Nephron progenitor cell (in vitro differentiated cells): ENCODE data around the gene TMEM203.

Experiments
- DNase-seq: peaks from one replicate; pipeline ENCODE4 v3.0.0; 2021
- H3K27ac Mint-ChIP-seq: 2 replicates; pipeline ENCODE4 v1.8.0; 2021; ENCODE audit warnings: mild to moderate bottlenecking, moderate library complexity, mixed read lengths
- H3K27me3 Mint-ChIP-seq: 2 replicates; pipeline ENCODE4 v1.8.0; 2021; ENCODE audit warnings: mild to moderate bottlenecking, low read depth, mixed read lengths; ENCODE audit not compliant: poor library complexity
- H3K36me3 Mint-ChIP-seq: 2 replicates; pipeline ENCODE4 v1.8.0; 2021; ENCODE audit warnings: low read depth, mixed read lengths
- H3K4me1 Mint-ChIP-seq: 2 replicates; pipeline ENCODE4 v1.8.0; 2021; ENCODE audit warnings: mixed read lengths
- H3K4me3 Mint-ChIP-seq: 2 replicates; pipeline ENCODE4 v1.8.0; 2021; ENCODE audit warnings: mild to moderate bottlenecking, moderate library complexity, mixed read lengths
- H3K9me3 Mint-ChIP-seq: 2 replicates; pipeline ENCODE4 v1.8.0; 2021; ENCODE audit warnings: mild to moderate bottlenecking, moderate library complexity, mixed read lengths
- TF ChIP-seq, protein P1 (sequence below): fragments of 200-600 bp; sonication (generic); IDR thresholded peaks from 2 replicates; pipeline ENCODE4 v1.5.0; 2021; ENCODE audit warnings: antibody characterized with exemption

Gene TMEM203

DNA sequence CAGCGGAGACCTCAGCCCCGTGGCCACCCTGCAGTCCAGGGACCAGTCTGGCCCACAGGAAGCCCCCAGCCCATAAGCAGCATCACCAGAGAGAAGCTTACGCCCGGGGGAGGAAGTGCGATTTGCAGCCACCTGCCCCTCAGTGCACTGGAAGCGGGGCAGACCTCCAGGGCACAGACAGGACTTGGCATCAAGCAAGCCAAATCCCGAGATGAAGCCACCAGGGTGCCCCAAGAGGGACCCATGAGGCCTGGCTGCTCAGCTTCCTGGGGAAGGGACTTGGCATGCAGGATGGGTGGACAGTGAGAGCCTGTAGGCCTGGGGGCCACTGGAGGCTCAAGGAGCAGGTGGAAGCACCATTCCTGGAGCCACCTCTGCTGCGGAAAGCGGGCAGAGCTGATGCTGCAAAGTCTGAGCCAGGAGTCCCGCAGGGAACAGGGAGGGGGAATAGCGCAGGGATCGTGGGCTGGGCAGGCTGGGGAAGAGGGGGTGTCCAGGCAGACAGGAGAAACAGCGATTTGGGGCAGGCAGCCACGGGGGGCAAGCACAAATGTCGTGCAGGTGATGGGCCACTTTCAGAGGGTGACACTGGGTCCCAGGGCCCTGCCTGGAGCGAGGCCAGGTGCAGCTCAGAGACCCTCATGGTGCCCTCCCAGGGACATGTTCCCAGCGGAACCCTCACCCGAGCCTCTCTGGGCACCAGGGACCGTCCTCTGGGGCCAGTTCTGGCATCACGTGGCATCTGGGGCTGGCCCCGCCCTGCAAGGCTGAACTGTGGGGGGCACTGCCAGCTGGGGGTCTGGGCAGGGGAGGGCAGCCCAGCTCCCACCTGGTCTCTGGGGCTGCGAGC, 38.8 kb downstream of the TMEM203 start:
- no peaks in the 10 kb centered on the region for H3K4me1 Mint-ChIP-seq

DNA sequence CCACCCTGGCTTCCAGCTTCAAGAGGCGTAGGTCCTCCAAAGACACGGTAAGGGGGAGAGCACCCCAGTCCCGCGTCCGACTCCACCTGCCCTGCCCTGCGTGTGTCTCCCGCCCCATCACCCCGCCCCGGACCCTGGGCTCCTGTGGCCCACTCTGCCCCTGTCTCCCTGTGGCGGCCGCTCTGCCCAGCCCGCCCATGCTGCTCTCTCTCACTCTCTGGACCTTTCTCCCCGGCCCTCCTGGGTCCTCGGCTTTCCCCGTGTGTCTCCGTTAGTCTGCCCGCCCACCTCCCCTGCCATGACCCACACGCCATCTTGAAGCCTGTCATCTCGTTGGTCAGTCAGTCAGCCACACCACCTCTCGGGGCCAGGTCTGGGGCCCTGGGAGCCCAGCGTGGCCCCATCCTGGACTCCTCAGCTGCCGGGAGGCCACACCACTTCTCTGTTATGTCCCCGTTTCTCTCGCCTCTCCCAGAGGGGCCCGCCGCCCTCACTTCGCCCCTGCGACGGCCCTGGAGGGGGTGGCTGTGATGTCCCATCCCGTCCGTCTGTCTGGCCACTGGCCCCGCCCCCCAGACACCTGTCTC, 40.1 kb downstream of the TMEM203 start:
- H3K4me3 Mint-ChIP-seq: no peak overlapping the region
- H3K27ac Mint-ChIP-seq: no peak overlapping the region
- H3K4me1 Mint-ChIP-seq: no peaks in the 10 kb centered on the region
- H3K9me3 Mint-ChIP-seq: no peaks in the 10 kb centered on the region
- DNase-seq: no peak
- TF ChIP-seq, protein P1, sequence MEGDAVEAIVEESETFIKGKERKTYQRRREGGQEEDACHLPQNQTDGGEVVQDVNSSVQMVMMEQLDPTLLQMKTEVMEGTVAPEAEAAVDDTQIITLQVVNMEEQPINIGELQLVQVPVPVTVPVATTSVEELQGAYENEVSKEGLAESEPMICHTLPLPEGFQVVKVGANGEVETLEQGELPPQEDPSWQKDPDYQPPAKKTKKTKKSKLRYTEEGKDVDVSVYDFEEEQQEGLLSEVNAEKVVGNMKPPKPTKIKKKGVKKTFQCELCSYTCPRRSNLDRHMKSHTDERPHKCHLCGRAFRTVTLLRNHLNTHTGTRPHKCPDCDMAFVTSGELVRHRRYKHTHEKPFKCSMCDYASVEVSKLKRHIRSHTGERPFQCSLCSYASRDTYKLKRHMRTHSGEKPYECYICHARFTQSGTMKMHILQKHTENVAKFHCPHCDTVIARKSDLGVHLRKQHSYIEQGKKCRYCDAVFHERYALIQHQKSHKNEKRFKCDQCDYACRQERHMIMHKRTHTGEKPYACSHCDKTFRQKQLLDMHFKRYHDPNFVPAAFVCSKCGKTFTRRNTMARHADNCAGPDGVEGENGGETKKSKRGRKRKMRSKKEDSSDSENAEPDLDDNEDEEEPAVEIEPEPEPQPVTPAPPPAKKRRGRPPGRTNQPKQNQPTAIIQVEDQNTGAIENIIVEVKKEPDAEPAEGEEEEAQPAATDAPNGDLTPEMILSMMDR: no peak
- peaks cover 94% of the 10 kb centered on the region for H3K27me3 Mint-ChIP-seq
- H3K36me3 Mint-ChIP-seq: no peaks in the 10 kb centered on the region

More for the DNA sequence above, 38.8 kb downstream of the TMEM203 start:
- no peak for DNase-seq
- H3K27ac Mint-ChIP-seq: no peak overlapping the region
- TF ChIP-seq, protein P1: no peak
- H3K36me3 Mint-ChIP-seq: no peaks in the 10 kb centered on the region
- no peaks in the 10 kb centered on the region for H3K9me3 Mint-ChIP-seq
- peaks cover 94% of the 10 kb centered on the region for H3K27me3 Mint-ChIP-seq
- no peak overlapping the region for H3K4me3 Mint-ChIP-seq

- H3K4me3 Mint-ChIP-seq: no peak overlapping the region
- H3K36me3 Mint-ChIP-seq: no peaks in the 10 kb centered on the region
- H3K27me3 Mint-ChIP-seq: peaks cover 95% of the 10 kb centered on the region
- H3K27ac Mint-ChIP-seq: no peak overlapping the region
- no peak for DNase-seq
- no peaks in the 10 kb centered on the region for H3K9me3 Mint-ChIP-seq
- TF ChIP-seq, protein P1: no peak
- H3K4me1 Mint-ChIP-seq: no peaks in the 10 kb centered on the region
These were observed 40.8 kb downstream of the TMEM203 start for GRCh38 chr9:137164370-137165249.

DNA sequence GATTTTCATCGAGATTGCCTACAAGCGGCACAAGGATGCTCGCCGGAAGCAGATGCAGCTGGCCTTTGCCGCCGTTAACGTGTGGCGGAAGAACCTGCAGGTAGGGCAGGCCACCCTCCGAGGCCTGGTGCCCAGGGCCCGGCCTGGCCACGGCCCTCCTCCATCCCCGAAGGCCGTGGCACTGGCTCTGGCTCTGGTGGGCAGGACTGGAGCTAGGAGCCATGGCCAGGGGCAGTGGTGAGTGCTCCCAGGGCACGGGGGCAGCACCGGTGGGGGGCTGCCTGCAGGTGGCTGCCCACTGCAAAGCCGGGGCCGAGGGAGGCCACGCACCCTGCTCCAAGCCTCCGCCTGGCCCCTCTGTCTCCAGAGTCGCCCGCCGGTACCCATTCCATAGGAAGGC, 41.6 kb downstream of the TMEM203 start:
- DNase-seq: no peak
- Mint-ChIP-seq H3K27ac (no peak overlapping the region), H3K4me1 (no peaks in the 10 kb centered on the region), H3K36me3 (no peaks in the 10 kb centered on the region), H3K27me3 (peaks cover 100% of the 10 kb centered on the region), H3K4me3 (peak overlapping the region; percentile 71), H3K9me3 (no peaks in the 10 kb centered on the region)
- TF ChIP-seq, protein P1: no peak

DNA sequence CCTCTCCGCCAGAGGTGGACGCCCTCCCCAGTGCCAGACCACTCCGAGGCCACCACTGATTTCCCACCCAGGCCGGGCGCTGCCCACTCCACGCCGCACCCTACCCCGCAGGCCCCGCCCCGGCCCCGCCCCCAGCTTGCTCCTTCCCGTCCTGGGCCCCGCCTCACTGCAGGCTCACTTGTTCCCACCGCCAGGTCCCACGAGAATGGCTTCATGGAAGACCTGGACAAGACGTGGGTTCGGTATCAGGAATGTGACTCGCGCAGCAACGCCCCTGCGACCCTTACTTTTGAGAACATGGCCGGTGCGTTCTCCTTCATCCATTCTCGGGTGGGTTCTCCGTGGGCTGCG, 42.1 kb downstream of the TMEM203 start:
- Mint-ChIP-seq H3K36me3 (no peaks in the 10 kb centered on the region), H3K4me3 (peak overlapping the region; percentile 71), H3K27ac (no peak overlapping the region), H3K27me3 (peaks cover 100% of the 10 kb centered on the region), H3K9me3 (no peaks in the 10 kb centered on the region), H3K4me1 (no peaks in the 10 kb centered on the region)
- TF ChIP-seq, protein P1: no peak
- DNase-seq: no peak
